Uterus (tissue), 4 donors: ENCODE data around the gene PCGF6. TPM values are rescaled to one million over a fixed set of nuclear protein-coding genes. Genes with fewer than 3 reads are reported as not detected.

Experiments
- DNase-seq, 2 donors: peaks; one replicate each; pipeline ENCODE4 v3.0.0-alpha.2; 2019 to 2020
- H3K27ac ChIP-seq, 2 donors: fragments of 200-600 bp; sonication (generic); 1 replicate in 1 of 2; 2 replicates in 1 of 2; pipeline ENCODE4 v1.5.1; 2016 to 2018
- H3K27me3 ChIP-seq, 2 donors: fragments of 200-600 bp; sonication (generic); one replicate each; pipeline ENCODE4 v1.5.1; 2018 to 2019; ENCODE audit warnings: control low read depth in 1 of 2
- H3K36me3 ChIP-seq, 2 donors: fragments of 200-600 bp; sonication (generic); one replicate each; pipeline ENCODE4 v1.5.1; 2019; ENCODE audit warnings: control low read depth in 1 of 2
- H3K4me1 ChIP-seq, 2 donors: fragments of 200-600 bp; sonication (generic); one replicate each; pipeline ENCODE4 v1.5.1; 2018 to 2019; ENCODE audit warnings: control low read depth in 1 of 2
- H3K4me3 ChIP-seq, 2 donors: fragments of 200-600 bp; sonication (generic); 1 replicate in 1 of 2; 2 replicates in 1 of 2; pipeline ENCODE4 v1.5.1; 2018 to 2019; ENCODE audit warnings: mild to moderate bottlenecking in 1 of 2
- H3K9me3 ChIP-seq, 2 donors: fragments of 200-600 bp; sonication (generic); one replicate each; pipeline ENCODE4 v1.5.1; 2019; ENCODE audit warnings: control low read depth in 1 of 2
- CTCF ChIP-seq, 4 experiments: fragments of 200-600 bp in 2 of 4; fragments of 450-650 bp in 2 of 4; sonication (generic) in 2 of 4; IDR thresholded peaks; one replicate each; pipeline ENCODE4 v1.5.1; 2016 to 2019; ENCODE audit warnings: antibody characterized with exemption in 4 of 4, mild to moderate bottlenecking in 2 of 4, moderate library complexity in 1 of 4
- POLR2A ChIP-seq, 2 donors: fragments of 450-650 bp; IDR thresholded peaks; one replicate each; pipeline ENCODE4 v1.6.1; 2016; ENCODE audit warnings: antibody characterized with exemption in 2 of 2, mild to moderate bottlenecking in 1 of 2, moderate library complexity in 1 of 2
- intact Hi-C: fragments of 100-400 bp; cut with DNase I; formaldehyde crosslinking; loops from one replicate; pipeline ENCODE4 v1.15.1; 2023; ENCODE audit warnings: low total_unique reads
- total RNA-seq, 4 donors: library from RNA; depleted of rRNA in 3 of 4; stranded (reverse); fragments of >200 nt in 3 of 4; gene quantifications; one replicate each; pipeline versions ENCODE4 v1.1.0 to v1.2.4, GENCODE V29; 2014 to 2023
- donor health status: DM: yes; HTN: yes; CAD: no.

PCGF6 gene
- total RNA-seq, 4 donors from 2014 or later = 1.5 to 19.2 (median 9.7) TPM

- Histone ChIP-seq H3K9me3 (no peaks in the 10 kb centered on the region), H3K36me3 (no peaks in the 10 kb centered on the region), H3K4me3 (peak overlapping the region; percentile 58 to 67), H3K27ac (peak overlapping the region; percentile 82 to 91), H3K27me3 (no peaks in the 10 kb centered on the region), H3K4me1 (no peaks in the 10 kb centered on the region)
- TF ChIP-seq CTCF (IDR thresholded peaks at IDR 0.05) (no peak), POLR2A (IDR thresholded peaks at IDR 0.05) (no peak)
- intact Hi-C loops = no loop called here
- no peak for DNase-seq
Observed at GRCh38 chr10:103350175-103350516, 794 bp downstream of the PCGF6 start.

- intact Hi-C loops = no loop called here
- Histone ChIP-seq H3K4me3 (no peak overlapping the region), H3K9me3 (no peaks in the 10 kb centered on the region), H3K27me3 (no peaks in the 10 kb centered on the region), H3K27ac (no peak overlapping the region), H3K36me3 (no peaks in the 10 kb centered on the region), H3K4me1 (no peaks in the 10 kb centered on the region)
- no peak for DNase-seq
- no peak for TF ChIP-seq CTCF (IDR thresholded peaks at IDR 0.05)
- no peak for TF ChIP-seq POLR2A (IDR thresholded peaks at IDR 0.05)
Observed at GRCh38 chr10:103336370-103336769, 14.6 kb downstream of the PCGF6 start.

GRCh38 chr10:103334567-103334966 lies 16.4 kb downstream of the PCGF6 start:
- no peaks in the 10 kb centered on the region for H3K36me3 ChIP-seq
- TF ChIP-seq CTCF (IDR thresholded peaks at IDR 0.05) = no peak
- no peak for TF ChIP-seq POLR2A (IDR thresholded peaks at IDR 0.05)
- H3K27ac ChIP-seq = no peak overlapping the region
- DNase-seq = no peak
- H3K9me3 ChIP-seq = no peaks in the 10 kb centered on the region
- H3K27me3 ChIP-seq = no peaks in the 10 kb centered on the region
- no peaks in the 10 kb centered on the region for H3K4me1 ChIP-seq
- intact Hi-C loops = no loop called here
- no peak overlapping the region for H3K4me3 ChIP-seq

GRCh38 chr10:103333934-103334520 lies 16.9 kb downstream of the PCGF6 start:
- intact Hi-C loops = no loop called here
- H3K4me3 ChIP-seq = no peak overlapping the region
- H3K27me3 ChIP-seq = no peaks in the 10 kb centered on the region
- H3K9me3 ChIP-seq = no peaks in the 10 kb centered on the region
- no peaks in the 10 kb centered on the region for H3K36me3 ChIP-seq
- no peaks in the 10 kb centered on the region for H3K4me1 ChIP-seq
- no peak for DNase-seq
- TF ChIP-seq POLR2A (IDR thresholded peaks at IDR 0.05) (no peak), CTCF (IDR thresholded peaks at IDR 0.05) (peak; percentile 26 to 57 (median 49))
- no peak overlapping the region for H3K27ac ChIP-seq

GRCh38 chr10:103327906-103328305 lies 23.0 kb downstream of the PCGF6 start:
- H3K36me3 ChIP-seq = no peaks in the 10 kb centered on the region
- no peaks in the 10 kb centered on the region for H3K9me3 ChIP-seq
- H3K4me3 ChIP-seq = no peak overlapping the region
- intact Hi-C loops = no loop called here
- no peak for DNase-seq
- H3K27me3 ChIP-seq = no peaks in the 10 kb centered on the region
- TF ChIP-seq POLR2A (IDR thresholded peaks at IDR 0.05) (no peak), CTCF (IDR thresholded peaks at IDR 0.05) (no peak)
- H3K4me1 ChIP-seq = no peaks in the 10 kb centered on the region
- H3K27ac ChIP-seq = no peak overlapping the region
